Measurements from ENCODE around the gene AGBL2.

Gene AGBL2

DNA sequence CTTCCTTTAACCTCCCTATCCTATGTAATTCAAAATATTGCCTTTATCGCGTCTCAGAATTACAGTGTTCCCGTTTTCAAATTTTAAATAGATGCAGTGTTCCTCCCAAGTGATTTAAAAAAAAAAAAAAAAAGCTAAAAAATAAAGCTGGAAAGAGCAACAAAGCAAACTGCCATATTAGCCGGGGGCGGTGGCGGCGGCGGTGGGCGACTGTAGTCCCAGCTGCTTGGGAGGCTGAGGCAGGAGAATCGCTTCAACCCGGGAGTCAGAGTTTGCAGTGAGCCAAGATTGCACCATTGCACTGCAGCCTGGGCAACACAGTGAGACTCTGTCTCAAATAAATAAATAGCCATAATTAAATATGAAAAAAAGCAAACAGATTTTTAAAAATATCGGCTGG is 5.5 kb upstream of the AGBL2 start:
- no peaks in the 10 kb centered on the region for H4K20me1 ChIP-seq (ENCODE audit: insufficient read depth, low read length, poor library complexity, severe bottlenecking)
- no peak for TF ChIP-seq EZH2phosphoT487 (IDR thresholded peaks at IDR 0.05; ENCODE audit: borderline replicate concordance)
- TF ChIP-seq, protein P1, sequence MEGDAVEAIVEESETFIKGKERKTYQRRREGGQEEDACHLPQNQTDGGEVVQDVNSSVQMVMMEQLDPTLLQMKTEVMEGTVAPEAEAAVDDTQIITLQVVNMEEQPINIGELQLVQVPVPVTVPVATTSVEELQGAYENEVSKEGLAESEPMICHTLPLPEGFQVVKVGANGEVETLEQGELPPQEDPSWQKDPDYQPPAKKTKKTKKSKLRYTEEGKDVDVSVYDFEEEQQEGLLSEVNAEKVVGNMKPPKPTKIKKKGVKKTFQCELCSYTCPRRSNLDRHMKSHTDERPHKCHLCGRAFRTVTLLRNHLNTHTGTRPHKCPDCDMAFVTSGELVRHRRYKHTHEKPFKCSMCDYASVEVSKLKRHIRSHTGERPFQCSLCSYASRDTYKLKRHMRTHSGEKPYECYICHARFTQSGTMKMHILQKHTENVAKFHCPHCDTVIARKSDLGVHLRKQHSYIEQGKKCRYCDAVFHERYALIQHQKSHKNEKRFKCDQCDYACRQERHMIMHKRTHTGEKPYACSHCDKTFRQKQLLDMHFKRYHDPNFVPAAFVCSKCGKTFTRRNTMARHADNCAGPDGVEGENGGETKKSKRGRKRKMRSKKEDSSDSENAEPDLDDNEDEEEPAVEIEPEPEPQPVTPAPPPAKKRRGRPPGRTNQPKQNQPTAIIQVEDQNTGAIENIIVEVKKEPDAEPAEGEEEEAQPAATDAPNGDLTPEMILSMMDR (conservative IDR thresholded peaks at IDR 0.05; ENCODE audit: low read length), result no peak
- H3K4me1 ChIP-seq (ENCODE audit: insufficient read depth, low read length, poor library complexity, severe bottlenecking), result no peaks in the 10 kb centered on the region
- no peaks in the 10 kb centered on the region for H3K27me3 ChIP-seq (ENCODE audit: insufficient read depth, low read length, poor library complexity, severe bottlenecking)
- no peak overlapping the region for H3K4me2 ChIP-seq (ENCODE audit: low read depth, low read length, poor library complexity, severe bottlenecking)
- H3K9me3 ChIP-seq (ENCODE audit: insufficient read depth, low read depth, low read length), result no peaks in the 10 kb centered on the region
- H2AFZ ChIP-seq (ENCODE audit: low read length), result no peak overlapping the region
- no peaks in the 10 kb centered on the region for H3K79me2 ChIP-seq (ENCODE audit: insufficient read depth, low read length)
- no peaks in the 10 kb centered on the region for H3K9me2 ChIP-seq (replicated peaks; ENCODE audit: low read depth, low read length)
- H3K9ac ChIP-seq (ENCODE audit: low read depth, low read length, poor library complexity, severe bottlenecking), result no peak overlapping the region
- peaks cover 85% of the 10 kb centered on the region for H3K36me3 ChIP-seq (ENCODE audit: insufficient read depth, low read length)
- peaks cover 20% of the 10 kb centered on the region for H3F3A ChIP-seq (ENCODE audit: low read depth)
- H3K4me3 ChIP-seq (ENCODE audit: low read length, poor library complexity, severe bottlenecking), result no peak overlapping the region

DNA sequence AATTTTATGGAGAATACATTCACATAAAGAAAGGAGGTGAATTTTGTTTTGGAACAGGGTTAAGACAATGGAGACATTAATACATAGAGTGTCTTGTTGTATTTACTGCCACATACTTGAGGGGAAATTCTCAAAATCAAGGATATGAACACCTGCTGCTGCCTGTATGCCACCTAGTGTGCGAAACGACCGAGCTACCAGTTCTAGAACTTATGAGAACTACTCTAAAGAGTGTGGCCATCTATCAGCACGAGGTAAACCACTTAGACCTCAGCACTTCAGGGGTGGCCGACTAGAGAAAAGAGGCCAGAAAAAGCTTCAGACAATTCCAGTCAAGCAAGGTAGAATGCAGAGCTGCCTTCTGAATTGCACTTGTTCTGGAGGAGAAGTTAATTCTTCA is 1.5 kb upstream of the AGBL2 start:
- no peaks in the 10 kb centered on the region for H3K9me3 ChIP-seq (ENCODE audit: insufficient read depth, low read depth, low read length)
- peaks cover 47% of the 10 kb centered on the region for H3K36me3 ChIP-seq (ENCODE audit: insufficient read depth, low read length)
- no peaks in the 10 kb centered on the region for H3K79me2 ChIP-seq (ENCODE audit: insufficient read depth, low read length)
- peaks cover 18% of the 10 kb centered on the region for H3F3A ChIP-seq (ENCODE audit: low read depth)
- H3K27me3 ChIP-seq (ENCODE audit: insufficient read depth, low read length, poor library complexity, severe bottlenecking), result no peaks in the 10 kb centered on the region
- H3K4me3 ChIP-seq (ENCODE audit: low read length, poor library complexity, severe bottlenecking), result no peak overlapping the region
- no peaks in the 10 kb centered on the region for H4K20me1 ChIP-seq (ENCODE audit: insufficient read depth, low read length, poor library complexity, severe bottlenecking)
- H3K9me2 ChIP-seq (replicated peaks; ENCODE audit: low read depth, low read length), result no peaks in the 10 kb centered on the region
- no peak overlapping the region for H3K4me2 ChIP-seq (ENCODE audit: low read depth, low read length, poor library complexity, severe bottlenecking)
- H3K9ac ChIP-seq (ENCODE audit: low read depth, low read length, poor library complexity, severe bottlenecking), result no peak overlapping the region
- no peak overlapping the region for H2AFZ ChIP-seq (ENCODE audit: low read length)
- peaks cover 10% of the 10 kb centered on the region for H3K4me1 ChIP-seq (ENCODE audit: insufficient read depth, low read length, poor library complexity, severe bottlenecking)
- TF ChIP-seq, protein P1 (conservative IDR thresholded peaks at IDR 0.05; ENCODE audit: low read length), result 0 out of 2 replicates have a peak, but pooled peaks have one; percentile 11
- no peak for TF ChIP-seq EZH2phosphoT487 (IDR thresholded peaks at IDR 0.05; ENCODE audit: borderline replicate concordance)

- peaks cover 18% of the 10 kb centered on the region for H3F3A ChIP-seq (ENCODE audit: low read depth)
- H3K4me3 ChIP-seq (ENCODE audit: low read length, poor library complexity, severe bottlenecking), result peak overlapping the region; percentile 81
- H3K27me3 ChIP-seq (ENCODE audit: insufficient read depth, low read length, poor library complexity, severe bottlenecking), result no peaks in the 10 kb centered on the region
- no peaks in the 10 kb centered on the region for H4K20me1 ChIP-seq (ENCODE audit: insufficient read depth, low read length, poor library complexity, severe bottlenecking)
- H3K4me2 ChIP-seq (ENCODE audit: low read depth, low read length, poor library complexity, severe bottlenecking), result peak overlapping the region; percentile 66
- H3K9me3 ChIP-seq (ENCODE audit: insufficient read depth, low read depth, low read length), result no peaks in the 10 kb centered on the region
- H2AFZ ChIP-seq (ENCODE audit: low read length), result peak overlapping the region; percentile 74
- H3K4me1 ChIP-seq (ENCODE audit: insufficient read depth, low read length, poor library complexity, severe bottlenecking), result peaks cover 10% of the 10 kb centered on the region
- H3K79me2 ChIP-seq (ENCODE audit: insufficient read depth, low read length), result no peaks in the 10 kb centered on the region
- peak overlapping the region; percentile 70 for H3K9ac ChIP-seq (ENCODE audit: low read depth, low read length, poor library complexity, severe bottlenecking)
- no peaks in the 10 kb centered on the region for H3K9me2 ChIP-seq (replicated peaks; ENCODE audit: low read depth, low read length)
- H3K36me3 ChIP-seq (ENCODE audit: insufficient read depth, low read length), result peaks cover 36% of the 10 kb centered on the region
- TF ChIP-seq, protein P1 (conservative IDR thresholded peaks at IDR 0.05; ENCODE audit: low read length), result no peak
- TF ChIP-seq EZH2phosphoT487 (IDR thresholded peaks at IDR 0.05; ENCODE audit: borderline replicate concordance), result no peak
These were observed 551 bp downstream of the AGBL2 start for GRCh38 chr11:47714554-47715081.
